Measurements from ENCODE around the gene COL5A3.
"Not testable (repeated sequence)": the region's sequence is repeated elsewhere in the genome, so short reads cannot be mapped to it uniquely, and the experiment has no call there.

- TF ChIP-seq CTCF (IDR thresholded peaks at IDR 0.05; ENCODE audit: insufficient read depth, low read length, poor library complexity, severe bottlenecking); EZH2phosphoT487 (conservative IDR thresholded peaks at IDR 0.05; ENCODE audit: low read length): not testable (repeated sequence)
Measured at GRCh38 chr19:9922782-9923379, 87.4 kb downstream of the COL5A3 start.

All from SU-DHL-6 (cell line).